ENCODE results near the gene USP14.

Gene USP14

GRCh38 chr18:213966-214365 is 55.6 kb downstream of the USP14 start:
- H3K27ac ChIP-seq, result no peak overlapping the region
- CTCF ChIA-PET, result no interaction called here
- TF ChIP-seq CTCF (conservative IDR thresholded peaks at IDR 0.05; ENCODE audit: low read depth), result no peak
- no peak for DNase-seq (ENCODE audit: low spot score)
- POLR2A ChIA-PET (ENCODE audit: low non-redundant PET), result no interaction called here

GRCh38 chr18:215448-216010 is 57.2 kb downstream of the USP14 start:
- H3K27ac ChIP-seq, result no peak overlapping the region
- CTCF ChIA-PET, result interaction anchor here (0.6 kb wide), 1 partner anchor 8 kb away, joined by 3 read pairs; no protein-coding TSS in a partner anchor
- DNase-seq (ENCODE audit: low spot score), result no peak
- POLR2A ChIA-PET (ENCODE audit: low non-redundant PET), result no interaction called here
- no peak for TF ChIP-seq CTCF (conservative IDR thresholded peaks at IDR 0.05; ENCODE audit: low read depth)

- no peak for TF ChIP-seq CTCF (conservative IDR thresholded peaks at IDR 0.05; ENCODE audit: low read depth)
- no peak for DNase-seq (ENCODE audit: low spot score)
- ChIA-PET POLR2A (ENCODE audit: low non-redundant PET) (no interaction called here), CTCF (no interaction called here)
- no peak overlapping the region for H3K27ac ChIP-seq
Observed at GRCh38 chr18:217532-218336, 59.4 kb downstream of the USP14 start.

GRCh38 chr18:220708-221107 is 62.4 kb downstream of the USP14 start:
- POLR2A ChIA-PET (ENCODE audit: low non-redundant PET), result no interaction called here

GRCh38 chr18:225745-226144 is 67.4 kb downstream of the USP14 start:
- no peak for TF ChIP-seq CTCF (conservative IDR thresholded peaks at IDR 0.05; ENCODE audit: low read depth)
- CTCF ChIA-PET, result no interaction called here
- DNase-seq (ENCODE audit: low spot score), result no peak
- POLR2A ChIA-PET (ENCODE audit: low non-redundant PET), result no interaction called here
- no peak overlapping the region for H3K27ac ChIP-seq

More at GRCh38 chr18:220708-221107, 62.4 kb downstream of the USP14 start:
- no peak overlapping the region for H3K27ac ChIP-seq
- no peak for DNase-seq (ENCODE audit: low spot score)
- TF ChIP-seq CTCF (conservative IDR thresholded peaks at IDR 0.05; ENCODE audit: low read depth), result no peak
- CTCF ChIA-PET, result interaction anchor here (0.6 kb wide), 1 partner anchor 509 kb away, joined by 3 read pairs; no protein-coding TSS in a partner anchor

GRCh38 chr18:227374-227773 is 69.0 kb downstream of the USP14 start:
- TF ChIP-seq CTCF (conservative IDR thresholded peaks at IDR 0.05; ENCODE audit: low read depth), result no peak
- ChIA-PET CTCF (interaction anchor here (0.7 kb wide), 1 partner anchor 43 kb away, joined by 4 read pairs; no protein-coding TSS in a partner anchor), POLR2A (ENCODE audit: low non-redundant PET) (no interaction called here)
- DNase-seq (ENCODE audit: low spot score), result no peak
- H3K27ac ChIP-seq, result no peak overlapping the region

Measured in RWPE1 (cell line).